Pons (tissue), 1 donor: ENCODE measurements around the gene DGKI.

ENCODE experiments used
- DNase-seq: peaks from one replicate; pipeline ENCODE4 v3.0.0-alpha.2; 2016; ENCODE audit warnings: low spot score

Gene DGKI

DNA sequence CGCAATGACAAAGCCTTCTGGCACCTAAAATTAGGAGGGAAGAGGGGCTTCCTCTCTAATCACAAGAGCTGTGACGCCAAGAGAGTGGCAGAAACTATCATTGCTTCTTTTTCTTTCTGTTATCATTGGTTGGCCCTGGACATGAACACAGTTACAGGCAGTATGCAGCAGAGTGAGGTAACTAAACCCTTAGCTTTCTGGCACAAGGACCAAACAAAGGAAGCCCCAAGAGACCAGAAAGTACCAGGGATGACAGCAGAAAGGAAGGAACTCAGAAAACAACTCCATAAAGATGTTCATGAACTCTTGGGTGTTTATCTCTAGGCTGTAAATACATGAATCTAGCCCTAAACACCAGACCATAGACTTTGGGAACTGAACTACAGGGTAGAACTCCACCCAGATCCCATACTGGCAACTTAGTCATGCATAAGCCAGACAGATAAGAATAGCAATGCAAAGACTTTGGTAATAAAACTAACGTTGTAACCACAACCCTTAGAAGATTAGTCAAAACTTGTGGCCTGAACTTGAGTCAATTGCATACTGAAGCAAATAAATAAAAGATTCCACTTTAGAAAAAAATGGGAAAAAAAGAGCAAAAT is 307.6 kb downstream of the DGKI start:
- no peak for DNase-seq

GRCh38 chr7:137538361-137538762 is 308.4 kb downstream of the DGKI start:
- DNase-seq, result no peak

GRCh38 chr7:137535579-137535978 is 311.2 kb downstream of the DGKI start:
- no peak for DNase-seq

- no peak for DNase-seq
Measured at GRCh38 chr7:137531671-137532070, 315.1 kb downstream of the DGKI start.

DNA sequence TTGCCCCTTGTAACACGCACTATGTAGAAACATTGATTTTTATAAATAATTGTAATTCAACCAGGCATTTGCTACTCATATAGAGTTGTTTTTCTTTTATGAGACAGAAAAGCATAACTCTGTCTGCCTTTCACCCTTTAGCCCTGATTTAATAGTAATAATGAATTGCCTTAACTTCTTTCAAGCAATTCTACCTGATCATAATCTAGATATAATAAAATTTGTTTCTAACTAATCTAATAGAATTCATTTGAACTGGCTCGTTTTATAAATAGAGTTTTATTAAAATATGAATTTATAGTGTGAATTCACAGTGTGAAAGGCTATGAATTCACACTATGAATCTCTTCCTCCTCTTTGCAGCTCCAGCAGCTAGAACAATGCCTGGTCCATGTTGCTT is 319.1 kb downstream of the DGKI start:
- DNase-seq, result no peak

DNA sequence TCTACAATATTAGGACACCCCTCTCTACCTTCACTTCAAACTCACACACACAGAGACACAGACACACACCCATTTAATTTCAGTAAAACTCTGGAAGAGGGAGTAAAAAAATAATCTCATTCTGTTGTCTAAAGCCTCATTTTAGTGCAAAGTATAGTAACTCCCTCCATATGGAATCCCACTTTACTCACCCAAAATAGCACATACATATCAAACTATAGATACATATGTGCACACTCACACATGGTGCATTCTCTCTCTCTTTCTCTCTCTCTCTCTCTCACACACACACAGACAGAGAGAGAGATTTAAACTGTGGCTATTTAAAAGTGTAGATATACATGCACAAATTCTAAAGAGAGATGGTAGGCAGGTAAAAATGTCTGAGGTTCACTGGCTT is 323.6 kb downstream of the DGKI start:
- no peak for DNase-seq

DNA sequence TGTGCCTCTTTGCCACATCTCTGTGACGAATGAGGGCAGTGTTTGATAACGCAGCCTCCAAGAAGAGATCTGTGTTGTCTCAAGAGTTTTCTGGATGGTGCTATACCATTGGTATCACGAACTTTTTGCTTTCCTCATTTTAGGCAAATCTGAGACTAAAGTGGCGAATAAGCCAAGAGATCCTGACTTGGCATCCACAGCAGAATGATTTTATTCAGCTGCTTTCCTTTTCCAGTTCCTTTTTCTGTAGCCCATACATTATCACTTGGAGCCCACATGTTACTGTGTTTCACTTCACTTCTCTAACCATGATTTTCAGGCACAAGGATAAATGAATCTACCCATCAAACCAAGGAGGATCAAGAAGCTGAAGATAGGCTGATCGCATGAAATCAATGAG is 325.3 kb downstream of the DGKI start:
- no peak for DNase-seq

- DNase-seq, result no peak
Measured at GRCh38 chr7:137519947-137520346, 326.8 kb downstream of the DGKI start.

- DNase-seq, result no peak
Measured at GRCh38 chr7:137519181-137519691, 327.5 kb downstream of the DGKI start.

GRCh38 chr7:137513091-137513490 is 333.7 kb downstream of the DGKI start:
- DNase-seq, result no peak

GRCh38 chr7:137507096-137507495 is 339.7 kb downstream of the DGKI start:
- no peak for DNase-seq

- no peak for DNase-seq
Measured at GRCh38 chr7:137506031-137506430, 340.7 kb downstream of the DGKI start.

DNA sequence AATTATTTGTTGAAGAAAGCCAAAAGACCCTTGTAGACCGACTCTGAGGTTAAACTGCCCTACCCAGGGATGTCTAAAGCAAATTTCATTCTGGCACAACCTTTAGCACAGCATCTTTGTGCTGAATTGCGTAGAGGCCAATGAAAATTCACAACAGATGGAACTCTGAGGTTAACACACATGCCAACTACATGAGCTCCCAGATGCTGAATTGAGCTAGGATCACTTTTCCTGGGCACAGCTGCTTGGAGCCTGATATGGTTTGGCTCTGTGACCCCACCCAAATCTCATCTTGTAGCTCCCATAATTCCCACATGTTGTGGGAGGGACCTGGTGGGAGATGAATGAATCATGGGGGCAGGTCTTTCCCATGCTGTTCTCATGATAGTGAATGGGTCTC is 345.2 kb downstream of the DGKI start:
- DNase-seq, result no peak

- no peak for DNase-seq
Measured at GRCh38 chr7:137492889-137493288, 353.9 kb downstream of the DGKI start.

GRCh38 chr7:137489880-137490279 is 356.9 kb downstream of the DGKI start:
- no peak for DNase-seq

DNA sequence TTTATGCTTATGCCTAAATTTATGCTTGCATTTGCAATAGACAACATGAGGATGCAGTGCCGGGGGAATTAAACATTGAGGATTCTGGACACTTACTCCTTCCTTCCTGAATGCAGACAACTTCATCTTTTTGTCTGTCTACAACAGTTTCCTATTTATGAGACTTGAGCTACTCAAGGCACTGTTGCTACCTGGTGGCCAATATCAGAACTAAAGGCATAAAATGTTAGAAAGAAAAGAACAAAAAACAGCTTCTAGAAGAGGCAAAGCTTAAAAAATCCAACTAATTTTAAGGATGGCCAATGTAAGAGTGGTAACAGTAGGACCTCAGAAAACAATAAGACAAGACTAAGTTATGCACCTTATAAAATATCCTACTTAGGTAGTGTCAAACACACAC is 358.7 kb downstream of the DGKI start:
- no peak for DNase-seq

- no peak for DNase-seq
Measured at GRCh38 chr7:137485818-137486217, 361.0 kb downstream of the DGKI start.

GRCh38 chr7:137484326-137484725 is 362.4 kb downstream of the DGKI start:
- no peak for DNase-seq

DNA sequence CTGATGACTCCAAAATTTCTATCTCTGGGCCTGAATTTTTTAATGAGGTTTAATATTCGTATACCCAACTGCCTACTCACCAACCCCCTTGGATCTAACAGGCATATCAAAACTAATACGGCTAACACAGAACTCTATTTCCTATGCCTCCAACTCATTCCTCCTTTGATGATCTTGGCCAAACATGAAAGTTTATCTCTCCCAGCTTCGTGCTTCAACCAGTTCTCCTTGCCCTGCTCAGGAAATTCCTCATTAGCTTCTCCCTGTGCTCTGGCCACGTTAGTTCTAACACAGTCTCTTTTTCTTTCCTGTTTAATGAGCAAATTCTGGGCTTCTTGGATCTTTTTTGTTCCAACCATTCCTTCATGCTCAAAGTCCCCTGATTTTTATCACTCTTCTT is 364.3 kb downstream of the DGKI start:
- DNase-seq, result no peak

GRCh38 chr7:137480824-137481365 is 365.9 kb downstream of the DGKI start:
- no peak for DNase-seq

GRCh38 chr7:137480401-137480800 is 366.4 kb downstream of the DGKI start:
- no peak for DNase-seq

- DNase-seq, result no peak
Measured at GRCh38 chr7:137476937-137477336, 369.8 kb downstream of the DGKI start.

DNA sequence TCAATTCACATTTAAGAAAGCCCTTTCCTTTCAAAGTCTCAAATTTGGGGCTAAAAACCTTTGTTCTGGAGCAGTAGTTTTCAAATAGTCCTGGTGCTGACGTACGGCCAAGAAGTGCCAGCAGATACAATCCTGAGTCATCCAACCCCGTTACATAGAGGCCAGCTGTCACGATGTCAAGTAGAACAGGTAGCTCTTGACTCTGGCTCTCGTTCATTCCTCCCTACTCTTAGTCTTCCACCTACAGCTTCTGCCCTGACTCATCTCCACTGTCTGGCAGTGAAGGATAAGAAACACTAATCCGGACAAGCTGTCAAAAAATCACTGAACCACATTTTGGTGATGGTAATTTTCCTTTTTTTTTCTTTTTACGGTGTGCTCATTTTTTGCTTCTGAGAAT is 370.8 kb downstream of the DGKI start:
- DNase-seq, result peak; percentile 42

DNA sequence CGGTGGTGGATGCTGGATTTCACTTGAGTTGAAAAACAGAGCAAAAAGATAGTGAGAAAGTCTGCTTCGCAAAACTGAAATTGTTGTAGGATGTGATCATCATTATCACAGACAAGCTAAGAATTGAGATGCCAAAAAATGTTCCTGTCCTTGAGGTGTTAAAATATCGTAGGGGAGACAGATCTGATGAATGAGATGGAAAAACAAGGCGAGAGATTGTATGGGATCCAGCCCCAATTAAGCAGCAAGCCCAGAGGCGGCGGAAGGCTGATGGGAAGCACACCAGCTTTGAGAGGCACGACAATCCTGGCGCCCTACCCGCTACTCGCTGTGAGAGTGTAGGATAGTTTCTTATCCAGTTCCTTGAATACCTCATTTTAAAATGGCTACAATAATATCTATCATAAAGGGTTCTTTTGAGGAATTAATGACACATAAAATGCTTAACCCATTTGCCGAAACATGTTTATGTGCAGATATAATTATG is 372.2 kb downstream of the DGKI start:
- no peak for DNase-seq
